ENCODE results near the gene BABAM2. TPM values are rescaled to one million over a fixed set of nuclear protein-coding genes. Genes with fewer than 3 reads are reported as not detected.

The BABAM2 gene
- total and polyA plus RNA-seq, 2 of the 4 experiments (the other 2 are of a cell fraction), result 20.9 to 23.1 TPM

DNA sequence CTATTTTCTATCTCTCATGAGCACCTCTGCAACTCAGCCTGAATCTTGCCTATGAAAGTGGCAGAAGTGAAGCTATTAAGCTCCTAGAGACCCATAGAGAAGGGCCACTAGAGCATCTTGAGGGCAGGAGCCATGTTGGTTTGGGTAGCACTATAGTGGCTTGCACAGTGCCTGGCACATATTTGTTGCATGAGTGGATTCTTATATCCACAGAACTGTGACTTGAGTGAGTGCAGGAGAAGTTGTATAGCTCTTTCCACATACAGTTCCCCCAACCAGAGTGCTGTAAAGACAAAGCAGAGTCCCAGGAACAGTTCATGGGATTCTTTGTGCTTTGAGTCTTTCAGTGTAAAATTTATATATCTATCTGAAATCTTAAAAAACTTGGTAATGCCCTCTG is 296.7 kb downstream of the BABAM2 start:
- in situ Hi-C loops (cut with MboI; ENCODE audit: low sequenced_read_pairs) (no loop called here), intact Hi-C loops (cut with micrococcal nuclease) (no loop called here), dilution Hi-C loops (cut with HindIII; ENCODE audit: low sequenced_read_pairs, unreplicated experiment) (no loop called here)
- H2BK15ac ChIP-seq (ENCODE audit: low read depth, low read length), result no peak overlapping the region
- peaks cover 3% of the 10 kb centered on the region; the same call in 1 of the 2 replicates for H3K9me3 ChIP-seq (ENCODE audit: control insufficient read depth, insufficient read depth, low read length)
- ATAC-seq (ENCODE audit: low read depth) (no peak), DNase-seq (no peak)
- no peak overlapping the region for H2AK9ac ChIP-seq (replicated peaks; ENCODE audit: low read depth, low read length, poor library complexity)
- ChIA-PET POLR2A (ENCODE audit: unreplicated experiment) (no interaction called here), CTCF (no interaction called here)
- peak overlapping the region; percentile 75; the same call in 1 of the 2 replicates for H3K18ac ChIP-seq (ENCODE audit: low read depth, low read length)
- no peaks in the 10 kb centered on the region for H3K9me1 ChIP-seq (ENCODE audit: insufficient read depth, low read length)
- H3K14ac ChIP-seq (replicated peaks; ENCODE audit: low read depth, low read length), result no peak overlapping the region
- peaks cover 6% of the 10 kb centered on the region for H3K4me1 ChIP-seq (ENCODE audit: control insufficient read depth, insufficient read depth, low read length)
- no peak overlapping the region for H3K56ac ChIP-seq (ENCODE audit: extremely low read depth, insufficient read depth, low read length)
- no peaks in the 10 kb centered on the region for H3K36me3 ChIP-seq (ENCODE audit: control insufficient read depth, insufficient read depth, low read length)
- H3K4me3 ChIP-seq (ENCODE audit: insufficient read depth, low read depth, low read length), result no peak overlapping the region
- no peak overlapping the region for H3K4me2 ChIP-seq (ENCODE audit: low read depth, low read length)
- H3K27me3 ChIP-seq (ENCODE audit: control insufficient read depth, insufficient read depth, low read length), result no peaks in the 10 kb centered on the region
- no peak overlapping the region for H3K27ac ChIP-seq (ENCODE audit: insufficient read depth, low read length)
- no peak overlapping the region for H2BK20ac ChIP-seq (ENCODE audit: low read depth, low read length)
- H3K4ac ChIP-seq (ENCODE audit: low read depth, low read length), result no peak overlapping the region
- H2BK120ac ChIP-seq (ENCODE audit: low read depth, low read length), result no peak overlapping the region
- no peak overlapping the region for H4K5ac ChIP-seq (ENCODE audit: low read depth, low read length)
- no TSS peak for BruUV-seq (replicated peaks)
- H4K91ac ChIP-seq (ENCODE audit: insufficient read depth, low read depth, low read length), result no peak overlapping the region
- H4K20me1 ChIP-seq (ENCODE audit: insufficient read depth, low read length), result no peaks in the 10 kb centered on the region
- TF ChIP-seq, protein P1, sequence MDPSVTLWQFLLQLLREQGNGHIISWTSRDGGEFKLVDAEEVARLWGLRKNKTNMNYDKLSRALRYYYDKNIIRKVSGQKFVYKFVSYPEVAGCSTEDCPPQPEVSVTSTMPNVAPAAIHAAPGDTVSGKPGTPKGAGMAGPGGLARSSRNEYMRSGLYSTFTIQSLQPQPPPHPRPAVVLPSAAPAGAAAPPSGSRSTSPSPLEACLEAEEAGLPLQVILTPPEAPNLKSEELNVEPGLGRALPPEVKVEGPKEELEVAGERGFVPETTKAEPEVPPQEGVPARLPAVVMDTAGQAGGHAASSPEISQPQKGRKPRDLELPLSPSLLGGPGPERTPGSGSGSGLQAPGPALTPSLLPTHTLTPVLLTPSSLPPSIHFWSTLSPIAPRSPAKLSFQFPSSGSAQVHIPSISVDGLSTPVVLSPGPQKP (IDR thresholded peaks at IDR 0.05; ENCODE audit: borderline replicate concordance, low read depth, low read length), result no peak
- TF ChIP-seq RAD21 (IDR thresholded peaks at IDR 0.05; ENCODE audit: low read length) (no peak), FOS (IDR thresholded peaks at IDR 0.05; ENCODE audit: low read depth, low read length) (no peak), CHD1 (IDR thresholded peaks at IDR 0.05; ENCODE audit: low read depth, low read length) (no peak), BHLHE40 (IDR thresholded peaks at IDR 0.05; ENCODE audit: low read depth, low read length) (no peak), MAZ (IDR thresholded peaks at IDR 0.05; ENCODE audit: borderline replicate concordance, low read depth, low read length) (no peak), MAFK (IDR thresholded peaks at IDR 0.05; ENCODE audit: low read depth, low read length) (no peak), RFX5 (IDR thresholded peaks at IDR 0.05; ENCODE audit: low read depth, low read length) (no peak), SMC3 (IDR thresholded peaks at IDR 0.05; ENCODE audit: low read depth, low read length) (no peak), CEBPB (IDR thresholded peaks at IDR 0.05; ENCODE audit: low read depth, low read length) (no peak)
- TF ChIP-seq, protein P2, sequence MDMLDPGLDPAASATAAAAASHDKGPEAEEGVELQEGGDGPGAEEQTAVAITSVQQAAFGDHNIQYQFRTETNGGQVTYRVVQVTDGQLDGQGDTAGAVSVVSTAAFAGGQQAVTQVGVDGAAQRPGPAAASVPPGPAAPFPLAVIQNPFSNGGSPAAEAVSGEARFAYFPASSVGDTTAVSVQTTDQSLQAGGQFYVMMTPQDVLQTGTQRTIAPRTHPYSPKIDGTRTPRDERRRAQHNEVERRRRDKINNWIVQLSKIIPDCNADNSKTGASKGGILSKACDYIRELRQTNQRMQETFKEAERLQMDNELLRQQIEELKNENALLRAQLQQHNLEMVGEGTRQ (IDR thresholded peaks at IDR 0.05; ENCODE audit: low read depth, low read length), result no peak
- H2AFZ ChIP-seq (replicated peaks; ENCODE audit: low read length, poor library complexity), result no peak overlapping the region
- H2AK5ac ChIP-seq (ENCODE audit: low read depth, low read length), result no peak overlapping the region
- no peak overlapping the region for H3K23ac ChIP-seq (ENCODE audit: low read depth, low read length)
- no peak overlapping the region for H4K8ac ChIP-seq (ENCODE audit: low read depth in 2 of 2, low read length in 2 of 2)
- 0 out of 4 replicates have a peak, but pooled peaks cover 0 to 3% of the 10 kb centered on the region in 2 experiments for H3K79me1 ChIP-seq (ENCODE audit: low read depth in 1 of 2, low read length in 2 of 2)
- H2BK5ac ChIP-seq (ENCODE audit: low read depth, low read length, poor library complexity, severe bottlenecking), result no peak overlapping the region
- H3K9ac ChIP-seq (ENCODE audit: low read depth, low read length), result no peak overlapping the region
